Activated CD4-positive, alpha-beta T cell treated with anti-CD3 and anti-CD28 coated beads, Interleukin-2, amount 50 U/mL, for 4 hours (primary cell): ENCODE results near the gene PTK6.
A peak's percentile ranks its signal among the peaks of the same experiment; 100 is the strongest.

Experiments
- DNase-seq, 2 experiments: peaks; one replicate each; pipeline ENCODE4 v3.0.0-alpha.2; 2020

Gene PTK6

GRCh38 chr20:63556873-63557478, 19.8 kb upstream of the PTK6 start:
- DNase-seq = no peak

DNA sequence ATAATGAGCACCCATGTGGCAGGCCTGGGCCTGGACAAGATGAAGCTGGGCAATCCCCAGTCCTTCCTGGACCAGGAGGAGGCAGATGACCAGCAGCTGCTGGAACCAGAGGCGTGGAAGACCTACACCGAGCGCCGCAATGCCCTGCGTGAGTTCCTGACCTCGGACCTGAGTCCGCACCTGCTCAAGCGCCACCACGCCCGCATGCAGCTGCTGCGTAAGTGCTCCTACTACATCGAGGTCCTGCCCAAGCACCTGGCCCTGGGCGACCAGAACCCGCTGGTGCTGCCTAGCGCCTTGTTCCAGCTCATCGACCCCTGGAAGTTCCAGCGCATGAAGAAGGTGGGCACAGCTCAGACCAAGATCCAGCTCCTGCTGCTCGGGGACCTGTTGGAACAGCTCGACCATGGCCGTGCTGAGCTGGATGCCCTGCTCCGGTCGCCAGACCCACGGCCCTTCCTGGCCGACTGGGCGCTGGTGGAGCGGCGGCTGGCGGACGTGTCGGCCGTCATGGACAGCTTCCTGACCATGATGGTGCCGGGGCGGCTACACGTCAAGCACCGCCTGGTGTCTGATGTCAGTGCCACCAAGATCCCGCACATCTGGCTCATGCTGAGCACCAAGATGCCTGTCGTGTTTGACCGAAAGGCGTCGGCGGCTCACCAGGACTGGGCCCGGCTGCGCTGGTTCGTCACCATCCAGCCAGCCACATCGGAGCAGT, 18.6 kb upstream of the PTK6 start:
- no peak for DNase-seq

GRCh38 chr20:63554361-63555278, 17.4 kb upstream of the PTK6 start:
- no peak for DNase-seq

- peak; percentile 30 to 41 for DNase-seq
Measured at GRCh38 chr20:63553933-63554290, 16.7 kb upstream of the PTK6 start, which contains the start of gene FNDC11. FNDC11 (plus strand) TSS chr20:63554159; CDS start chr20:63555664, 1,505 bp downstream.

- peak; percentile 90 to 92 for DNase-seq
Measured at GRCh38 chr20:63553251-63553932, 16.2 kb upstream of the PTK6 start.

DNA sequence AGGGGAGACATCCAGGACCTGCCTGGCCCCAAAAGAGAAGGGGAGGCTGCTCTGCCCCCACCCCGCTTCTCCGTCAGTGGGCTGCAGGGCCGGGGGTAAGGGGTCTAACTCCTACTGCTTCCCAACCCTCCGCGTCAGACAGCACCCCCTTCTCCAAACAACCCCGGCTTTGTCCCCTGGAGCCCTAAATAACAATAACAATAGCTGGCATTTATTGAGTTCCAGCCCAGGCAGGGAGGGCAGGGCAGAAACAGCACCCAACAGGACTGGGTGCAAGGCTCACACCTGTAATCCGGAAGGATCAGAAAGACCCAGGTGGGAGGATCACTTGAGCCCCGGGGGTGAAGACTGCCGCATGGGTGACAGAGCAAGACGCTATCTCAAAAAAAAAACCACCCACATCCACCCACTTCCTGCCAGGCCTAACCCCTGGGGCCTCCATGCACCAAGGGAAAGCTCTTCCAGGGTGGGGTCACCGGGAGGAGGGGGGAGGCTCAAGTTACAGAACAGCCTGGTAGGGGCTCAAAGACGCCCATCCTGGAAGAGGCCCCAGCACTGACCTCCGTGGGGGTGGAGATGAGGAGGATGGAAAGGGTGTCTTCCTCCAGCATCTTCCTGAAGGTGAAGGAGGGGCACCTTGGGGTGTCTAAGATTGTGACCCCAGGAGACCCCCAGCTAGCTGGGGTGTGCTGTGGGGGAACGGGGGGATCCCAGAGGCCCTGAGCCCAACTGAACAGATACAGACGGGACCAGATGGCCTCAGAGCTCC, 15.5 kb upstream of the PTK6 start:
- peak; percentile 41 to 45 for DNase-seq

- no peak for DNase-seq
Measured at GRCh38 chr20:63551068-63551467, 13.9 kb upstream of the PTK6 start.

DNA sequence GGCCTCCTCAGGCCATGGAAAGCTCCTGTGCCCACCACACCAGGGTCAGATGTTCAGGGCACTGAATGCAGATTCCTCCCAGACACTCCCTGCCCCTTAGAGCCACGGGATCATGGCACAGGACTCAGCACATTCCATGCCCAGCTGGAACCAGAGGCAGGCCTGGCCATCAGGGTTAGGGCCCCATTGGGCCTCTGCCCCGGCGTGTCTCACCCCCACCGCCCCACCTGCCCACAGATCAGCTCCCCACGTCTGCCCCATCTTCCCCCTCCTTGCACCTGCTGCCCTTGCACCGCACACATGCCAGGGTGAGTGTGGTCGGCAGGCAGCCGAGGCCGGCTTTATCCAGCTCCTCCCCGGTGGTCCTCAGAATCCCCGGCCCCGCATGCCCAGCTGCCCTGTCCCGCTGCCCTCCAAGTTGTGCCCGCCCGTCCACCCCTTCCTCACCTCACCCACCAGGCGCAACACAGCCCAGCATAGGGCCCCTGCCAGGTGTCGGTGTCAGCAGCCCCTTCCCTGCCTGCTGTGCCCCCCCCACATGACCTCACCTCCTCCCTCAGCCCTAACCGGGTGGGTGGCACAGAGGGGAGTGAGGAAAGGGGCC, 12.6 kb upstream of the PTK6 start:
- DNase-seq = no peak

GRCh38 chr20:63549019-63549418, 11.8 kb upstream of the PTK6 start:
- DNase-seq = no peak

GRCh38 chr20:63548542-63548941, 11.4 kb upstream of the PTK6 start:
- no peak for DNase-seq

DNA sequence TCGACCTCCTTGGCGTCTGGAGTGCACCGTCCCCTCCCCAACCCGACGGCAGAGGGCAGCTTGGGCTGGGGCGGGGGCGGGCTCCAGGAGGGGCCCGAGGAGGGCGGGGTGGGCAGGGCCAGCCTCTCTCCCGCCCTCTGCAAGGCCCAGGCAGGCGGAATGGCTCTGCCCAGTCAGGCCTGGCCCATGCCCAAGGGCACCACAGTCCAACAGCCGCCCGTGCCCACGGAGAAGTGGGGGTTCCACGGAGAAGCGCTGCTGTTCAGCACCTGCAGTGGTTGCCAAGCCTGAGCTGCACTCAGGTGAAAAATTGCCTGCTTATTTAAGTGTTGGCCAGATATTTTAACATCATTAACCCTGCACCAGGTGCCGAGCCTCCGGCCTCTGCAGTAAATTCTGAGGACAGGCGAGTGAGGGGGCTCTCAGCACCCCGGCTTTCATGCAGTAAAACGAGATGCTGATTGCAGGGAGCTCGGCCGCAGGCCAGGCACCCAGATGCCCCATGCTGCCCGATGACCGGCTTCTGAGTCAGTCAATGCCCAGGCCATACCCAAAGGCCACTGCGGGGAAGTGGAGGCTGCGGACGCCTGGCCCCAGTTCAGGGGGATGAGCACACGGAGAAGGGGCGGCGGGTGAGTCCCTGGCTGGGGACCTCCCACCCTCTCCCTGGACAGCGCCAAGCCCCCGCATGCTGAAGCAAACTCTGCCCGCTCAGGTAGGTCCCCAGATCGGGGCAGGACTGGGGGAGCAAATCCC, 10.7 kb upstream of the PTK6 start, which contains the start of gene SRMS:
TSS of gene SRMS (minus strand) at position 25 of the 756 bp plus-strand sequence. CDS start 286 bp downstream, outside the sequence.
- DNase-seq = no peak

- no peak for DNase-seq
Measured at GRCh38 chr20:63546956-63547724, 10.0 kb upstream of the PTK6 start.

DNA sequence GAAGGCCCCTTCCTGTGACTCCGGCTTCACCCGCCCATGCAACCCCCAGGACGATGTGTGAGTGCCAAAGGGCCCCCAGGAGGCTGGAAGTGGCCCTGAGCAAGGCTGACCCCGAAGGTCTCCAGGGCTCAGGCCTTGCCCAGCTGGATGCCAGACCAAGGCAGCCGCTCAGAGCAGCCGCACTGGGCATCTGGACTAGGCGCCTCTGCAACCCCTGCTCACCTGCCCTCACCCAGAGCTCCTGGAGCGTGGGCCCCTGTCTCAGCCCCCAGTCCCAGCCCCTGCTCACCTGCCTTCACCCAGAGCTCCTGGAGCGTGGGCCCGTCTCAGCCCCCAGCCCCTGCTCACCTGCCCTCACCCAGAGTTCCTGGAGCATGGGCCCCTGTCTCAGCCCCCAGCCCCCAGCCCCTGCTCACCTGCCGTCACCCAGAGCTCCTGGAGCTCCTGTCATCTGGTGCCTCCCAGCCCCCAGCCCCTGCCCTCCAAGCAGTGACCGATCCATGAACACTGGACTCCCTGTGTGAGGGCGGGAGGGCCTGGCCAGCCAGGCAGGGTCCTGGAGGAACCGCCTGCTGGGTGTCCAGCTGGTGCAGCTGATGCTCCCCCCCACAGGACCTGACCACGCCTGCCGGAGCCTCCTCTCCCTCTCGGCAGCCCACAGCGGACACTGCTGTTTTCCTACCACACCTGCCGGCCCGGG, 9.2 kb upstream of the PTK6 start:
- no peak for DNase-seq

DNA sequence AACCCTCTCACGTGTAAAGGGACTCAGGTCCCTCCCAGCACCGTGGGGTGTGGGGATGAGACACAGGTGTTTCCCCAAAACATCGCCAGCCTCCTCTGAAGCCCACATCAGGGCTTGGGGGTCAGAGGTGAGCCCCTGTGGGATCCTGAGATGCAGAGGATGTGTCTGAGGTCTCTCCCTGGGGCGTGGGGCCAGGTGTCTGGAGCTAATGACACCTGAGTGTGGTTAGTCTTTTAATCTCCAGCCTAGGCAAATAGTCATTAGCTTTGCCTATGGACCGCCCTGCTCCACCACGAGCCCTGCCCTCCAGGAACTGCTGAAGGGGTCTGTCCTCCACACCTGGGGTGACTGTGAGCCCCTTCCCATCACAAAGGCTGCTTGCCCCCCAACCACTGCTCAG, 8.6 kb upstream of the PTK6 start:
- no peak for DNase-seq

GRCh38 chr20:63544958-63545516, 7.9 kb upstream of the PTK6 start:
- DNase-seq = no peak

- no peak for DNase-seq
Measured at GRCh38 chr20:63544241-63544957, 7.2 kb upstream of the PTK6 start.

- DNase-seq = no peak
Measured at GRCh38 chr20:63543733-63544132, 6.6 kb upstream of the PTK6 start.

DNA sequence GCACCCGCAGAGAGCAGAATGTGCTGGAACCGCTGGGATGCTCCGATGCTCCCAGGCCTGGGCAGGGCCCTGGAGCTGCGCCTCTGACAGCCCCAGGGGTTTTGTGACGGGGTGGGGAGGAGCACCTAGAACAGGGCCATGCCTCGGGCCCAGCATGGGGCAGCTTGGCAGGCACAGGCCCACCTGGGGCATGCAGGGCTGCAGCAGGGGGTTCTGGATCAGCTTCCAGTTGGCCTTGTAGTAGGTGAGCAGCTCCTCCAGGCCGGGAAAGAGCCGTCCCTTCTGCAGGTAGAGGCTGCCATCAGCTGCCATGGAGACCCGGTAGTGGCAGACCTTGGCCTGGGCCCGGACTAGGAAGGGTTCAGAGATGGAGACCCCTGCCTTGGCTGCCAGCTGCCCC, 6.0 kb upstream of the PTK6 start:
- DNase-seq = no peak
